ENCODE data around the gene PPP1R13B. TPM values are rescaled to one million over a fixed set of nuclear protein-coding genes. Genes with fewer than 3 reads are reported as not detected.

Gene PPP1R13B
- total RNA-seq, 1 donor from 2014 or later = 10.1 TPM

GRCh38 chr14:103740991-103741689, 106.2 kb downstream of the PPP1R13B start:
- H3K27ac Mint-ChIP-seq (ENCODE audit: unreplicated experiment) = peak overlapping the region; percentile 72

GRCh38 chr14:103739793-103740501, 107.4 kb downstream of the PPP1R13B start:
- no peaks in the 10 kb centered on the region for H3K9me3 Mint-ChIP-seq (ENCODE audit: low read depth)
- DNase-seq (ENCODE audit: low spot score) = peak; percentile 79
- no peak overlapping the region for H3K27ac Mint-ChIP-seq (ENCODE audit: unreplicated experiment)
- peaks cover 6% of the 10 kb centered on the region for H3K36me3 Mint-ChIP-seq (ENCODE audit: low read depth)
- peaks cover 18% of the 10 kb centered on the region for H3K4me1 Mint-ChIP-seq (ENCODE audit: low read depth)
- H3K27me3 Mint-ChIP-seq (ENCODE audit: low read depth) = no peaks in the 10 kb centered on the region
- no peak overlapping the region for H3K4me3 Mint-ChIP-seq (ENCODE audit: unreplicated experiment)
- TF ChIP-seq CTCF (IDR thresholded peaks at IDR 0.05) = no peak

More at GRCh38 chr14:103740991-103741689, 106.2 kb downstream of the PPP1R13B start:
- no peak for TF ChIP-seq CTCF (IDR thresholded peaks at IDR 0.05)
- DNase-seq (ENCODE audit: low spot score) = peak; percentile 35
- Mint-ChIP-seq H3K9me3 (ENCODE audit: low read depth) (no peaks in the 10 kb centered on the region), H3K4me3 (ENCODE audit: unreplicated experiment) (no peak overlapping the region), H3K27me3 (ENCODE audit: low read depth) (no peaks in the 10 kb centered on the region), H3K36me3 (ENCODE audit: low read depth) (peaks cover 8% of the 10 kb centered on the region), H3K4me1 (ENCODE audit: low read depth) (peaks cover 18% of the 10 kb centered on the region)

DNA sequence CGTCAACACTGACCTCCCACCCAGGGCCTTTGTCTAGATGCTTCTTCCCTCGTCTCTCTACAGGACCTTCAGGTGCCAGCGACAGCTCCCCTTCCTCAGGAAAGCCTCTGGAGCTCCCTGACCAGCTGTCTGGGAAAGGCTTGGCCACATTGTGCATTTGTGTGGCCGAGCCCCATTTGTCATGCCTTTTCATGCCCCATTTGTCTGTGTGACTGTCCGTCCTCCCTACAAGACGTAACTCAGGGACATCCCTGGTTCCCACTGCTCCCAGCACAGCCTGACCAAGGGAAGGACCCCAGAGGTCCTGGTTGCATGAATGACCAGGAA, 107.9 kb downstream of the PPP1R13B start:
- Mint-ChIP-seq H3K27ac (ENCODE audit: unreplicated experiment) (no peak overlapping the region), H3K27me3 (ENCODE audit: low read depth) (no peaks in the 10 kb centered on the region), H3K9me3 (ENCODE audit: low read depth) (no peaks in the 10 kb centered on the region), H3K4me3 (ENCODE audit: unreplicated experiment) (no peak overlapping the region), H3K4me1 (ENCODE audit: low read depth) (peaks cover 18% of the 10 kb centered on the region), H3K36me3 (ENCODE audit: low read depth) (peaks cover 6% of the 10 kb centered on the region)
- peak; percentile 82 for DNase-seq (ENCODE audit: low spot score)
- TF ChIP-seq CTCF (IDR thresholded peaks at IDR 0.05) = no peak

GRCh38 chr14:103738701-103739451, 108.5 kb downstream of the PPP1R13B start:
- Mint-ChIP-seq H3K4me3 (ENCODE audit: unreplicated experiment) (no peak overlapping the region), H3K27ac (ENCODE audit: unreplicated experiment) (no peak overlapping the region), H3K27me3 (ENCODE audit: low read depth) (no peaks in the 10 kb centered on the region), H3K9me3 (ENCODE audit: low read depth) (no peaks in the 10 kb centered on the region), H3K36me3 (ENCODE audit: low read depth) (peaks cover 6% of the 10 kb centered on the region), H3K4me1 (ENCODE audit: low read depth) (peaks cover 18% of the 10 kb centered on the region)
- TF ChIP-seq CTCF (IDR thresholded peaks at IDR 0.05) = no peak
- DNase-seq (ENCODE audit: low spot score) = peak; percentile 75

- H3K36me3 Mint-ChIP-seq (ENCODE audit: low read depth) = peaks cover 9% of the 10 kb centered on the region
- no peaks in the 10 kb centered on the region for H3K9me3 Mint-ChIP-seq (ENCODE audit: low read depth)
- H3K4me3 Mint-ChIP-seq (ENCODE audit: unreplicated experiment) = no peak overlapping the region
- peak; percentile 35 for DNase-seq (ENCODE audit: low spot score)
- H3K27me3 Mint-ChIP-seq (ENCODE audit: low read depth) = no peaks in the 10 kb centered on the region
- H3K4me1 Mint-ChIP-seq (ENCODE audit: low read depth) = peaks cover 18% of the 10 kb centered on the region
- no peak for TF ChIP-seq CTCF (IDR thresholded peaks at IDR 0.05)
- H3K27ac Mint-ChIP-seq (ENCODE audit: unreplicated experiment) = no peak overlapping the region
Observed at GRCh38 chr14:103738166-103738565, 109.2 kb downstream of the PPP1R13B start.
